Fibroblast of skin of abdomen (primary cell): ENCODE data around the gene LYAR.
A peak's percentile ranks its signal among the peaks of the same experiment; 100 is the strongest.

ENCODE experiments used
- DNase-seq: peaks from one replicate; pipeline ENCODE4 v3.0.0-alpha.2; 2013

The LYAR gene

DNA sequence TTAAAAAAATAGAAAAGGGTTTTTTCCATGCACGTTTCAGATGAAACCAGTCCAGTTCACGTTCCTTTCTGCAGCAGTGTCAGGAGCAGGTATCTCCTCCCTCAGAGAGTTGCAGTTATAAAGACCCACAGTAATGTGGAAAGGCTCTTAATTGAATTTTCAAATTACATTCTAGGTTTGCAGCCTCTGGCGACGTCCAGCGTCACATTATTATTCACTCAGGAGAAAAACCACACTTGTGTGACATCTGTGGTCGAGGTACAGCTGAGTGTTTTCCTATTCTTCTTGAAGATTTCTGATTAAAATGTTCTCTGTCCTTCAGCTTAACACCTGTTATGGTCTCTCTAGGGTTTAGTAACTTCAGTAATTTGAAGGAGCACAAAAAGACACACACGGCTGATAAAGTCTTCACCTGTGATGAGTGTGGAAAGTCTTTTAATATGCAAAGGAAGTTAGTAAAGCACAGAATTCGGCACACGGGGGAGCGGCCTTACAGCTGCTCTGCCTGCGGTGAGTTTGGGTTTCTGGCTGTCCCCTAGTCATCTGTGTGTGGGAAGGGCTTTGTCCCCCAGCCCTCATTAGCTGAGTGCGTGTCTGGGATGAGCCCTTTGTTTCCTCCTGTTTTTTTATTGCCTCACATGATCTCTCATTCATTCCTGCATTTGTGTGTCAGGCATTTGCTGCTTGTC, 25.7 kb upstream of the LYAR start:
- no peak for DNase-seq

DNA sequence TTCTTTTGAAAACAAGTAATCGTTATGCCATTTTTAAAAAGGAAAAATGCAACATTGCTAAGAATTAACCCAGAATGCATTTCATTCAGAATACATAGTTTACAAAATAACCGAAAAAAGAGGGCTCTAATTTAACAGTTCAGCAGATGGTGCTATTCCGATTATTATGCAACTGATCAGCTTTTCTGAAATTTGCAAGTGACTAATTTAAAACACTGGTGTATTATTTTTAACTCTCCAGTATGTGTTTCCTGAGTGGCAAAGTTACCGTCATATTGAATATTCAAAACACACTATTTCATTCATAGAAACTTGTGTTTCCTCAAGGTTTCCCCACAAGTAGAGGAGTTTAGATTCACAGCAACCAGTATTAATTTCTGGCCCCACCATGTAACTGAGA, 21.2 kb upstream of the LYAR start:
- no peak for DNase-seq

DNA sequence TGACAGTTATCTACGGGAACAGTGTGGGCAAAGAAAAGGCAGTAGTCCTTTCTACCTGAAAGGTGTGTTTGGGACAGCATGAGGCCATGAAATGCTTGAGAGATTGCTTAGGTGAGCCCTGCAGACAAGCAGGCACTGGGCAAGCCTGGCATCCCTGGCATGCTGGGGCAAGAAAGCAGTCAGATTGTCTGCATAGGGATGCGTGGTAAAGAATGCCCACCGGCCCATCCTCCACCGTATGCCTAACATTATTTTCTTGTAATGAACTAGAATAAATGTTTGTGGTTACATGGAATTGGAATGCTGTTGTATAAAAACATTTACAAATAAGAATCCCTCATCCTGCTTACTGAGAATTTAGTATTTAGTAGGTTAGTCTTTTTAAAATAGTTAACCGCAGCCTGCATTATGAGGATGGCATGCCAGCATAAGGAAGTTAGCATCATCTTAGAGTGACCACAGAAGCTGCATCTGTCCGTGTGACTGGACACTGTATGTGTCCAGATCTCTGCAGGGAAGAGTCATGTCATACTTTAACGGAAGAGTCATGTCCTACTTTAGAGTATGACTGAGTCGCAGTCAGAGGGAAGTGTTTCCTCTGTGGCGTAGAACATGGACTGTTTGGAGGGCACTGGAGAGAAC, 19.0 kb upstream of the LYAR start:
- peak; percentile 29 for DNase-seq

DNA sequence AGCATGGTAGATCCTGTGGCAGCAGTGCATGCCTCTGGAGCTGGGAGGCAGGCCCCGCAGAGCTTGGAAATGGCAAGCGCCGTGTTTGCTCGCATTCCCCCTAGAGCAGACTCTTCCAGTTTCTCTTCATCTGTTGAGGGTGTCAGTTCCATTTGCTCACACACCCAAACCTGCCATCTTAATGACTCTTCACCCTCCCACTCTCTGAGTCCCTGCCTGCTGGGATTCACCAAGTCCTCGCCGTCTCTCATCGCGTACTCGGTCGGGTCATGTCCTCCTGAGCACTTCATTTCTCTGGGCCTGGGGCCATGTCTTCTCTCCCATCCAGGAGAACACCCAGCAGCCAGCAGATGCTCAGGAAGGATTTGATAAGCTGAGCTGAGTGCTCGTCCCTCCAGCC, 17.0 kb upstream of the LYAR start:
- DNase-seq, result no peak

DNA sequence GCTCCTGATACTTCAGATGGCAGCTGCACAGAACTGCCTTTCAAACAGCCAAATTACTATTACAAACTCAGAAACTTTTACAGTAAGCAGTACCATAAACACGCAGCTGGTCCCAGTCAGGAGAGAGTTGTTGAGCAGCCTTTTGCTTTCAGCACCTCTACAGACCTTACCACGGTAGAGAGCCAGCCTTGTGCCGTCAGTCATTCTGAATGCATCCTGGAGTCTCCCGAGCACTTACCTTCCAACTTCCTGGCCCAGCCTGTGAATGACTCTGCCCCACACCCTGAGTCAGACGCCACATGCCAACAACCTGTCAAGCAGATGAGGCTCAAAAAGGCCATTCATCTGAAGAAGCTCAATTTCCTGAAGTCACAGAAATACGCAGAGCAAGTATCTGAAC, 12.5 kb upstream of the LYAR start:
- DNase-seq, result no peak

DNA sequence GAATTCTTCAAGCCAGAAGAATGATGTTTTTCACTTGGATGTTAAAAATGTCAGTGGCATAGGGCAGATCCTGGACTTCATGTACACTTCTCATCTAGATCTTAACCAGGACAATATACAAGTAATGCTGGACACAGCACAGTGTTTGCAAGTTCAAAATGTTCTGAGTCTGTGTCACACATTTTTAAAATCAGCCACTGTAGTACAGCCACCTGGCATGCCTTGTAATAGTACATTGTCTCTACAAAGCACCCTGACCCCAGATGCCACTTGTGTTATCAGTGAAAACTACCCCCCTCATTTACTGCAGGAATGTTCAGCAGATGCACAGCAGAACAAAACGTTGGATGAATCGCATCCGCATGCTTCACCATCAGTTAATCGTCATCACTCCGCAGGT, 12.0 kb upstream of the LYAR start:
- DNase-seq, result no peak

DNA sequence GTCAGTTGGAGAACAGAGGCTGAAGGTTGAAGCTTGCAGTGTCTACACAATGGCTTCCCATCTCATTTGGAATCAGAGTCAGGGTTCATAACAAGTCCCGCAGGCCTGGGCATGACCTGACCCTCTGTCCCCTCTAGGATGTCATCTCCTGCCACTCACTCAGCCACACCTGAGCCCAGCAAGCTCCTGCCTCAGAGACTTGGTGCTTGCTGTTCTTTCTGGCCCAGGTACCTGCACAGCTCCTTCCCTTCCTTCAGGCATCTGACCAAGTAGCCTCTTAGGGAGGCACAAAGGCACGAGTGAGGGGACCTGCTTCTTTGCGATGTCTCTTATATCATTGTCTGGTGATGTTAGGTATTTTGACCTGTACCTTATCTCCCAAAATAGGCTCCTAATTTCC, 9.1 kb upstream of the LYAR start:
- DNase-seq, result no peak

DNA sequence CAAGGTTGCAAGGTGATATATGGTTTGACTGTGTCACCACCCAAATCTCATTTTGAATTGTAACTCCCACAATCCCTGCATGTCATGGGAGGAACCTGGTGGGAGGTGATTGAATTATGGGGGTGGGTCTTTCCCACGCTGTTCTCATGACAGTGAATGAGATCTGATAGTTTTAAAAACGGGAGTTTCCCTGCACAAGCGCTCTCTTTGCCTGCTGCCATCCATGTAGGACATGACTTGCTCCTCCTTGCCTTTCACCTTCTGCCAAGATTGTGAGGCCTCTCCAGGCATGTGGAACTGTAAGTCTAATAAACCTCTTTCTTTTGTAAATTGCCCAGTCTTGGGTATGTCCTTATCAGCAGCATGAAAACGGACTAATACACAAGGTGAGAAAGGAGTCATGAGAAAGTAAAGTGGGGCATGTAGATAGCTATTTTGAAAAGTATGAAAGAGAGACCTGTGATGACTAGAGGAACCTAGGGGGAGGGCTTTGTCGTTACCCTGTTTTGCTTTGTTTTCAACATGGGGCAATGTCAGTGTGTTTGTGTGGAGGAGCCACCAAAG, 6.4 kb upstream of the LYAR start:
- no peak for DNase-seq

DNA sequence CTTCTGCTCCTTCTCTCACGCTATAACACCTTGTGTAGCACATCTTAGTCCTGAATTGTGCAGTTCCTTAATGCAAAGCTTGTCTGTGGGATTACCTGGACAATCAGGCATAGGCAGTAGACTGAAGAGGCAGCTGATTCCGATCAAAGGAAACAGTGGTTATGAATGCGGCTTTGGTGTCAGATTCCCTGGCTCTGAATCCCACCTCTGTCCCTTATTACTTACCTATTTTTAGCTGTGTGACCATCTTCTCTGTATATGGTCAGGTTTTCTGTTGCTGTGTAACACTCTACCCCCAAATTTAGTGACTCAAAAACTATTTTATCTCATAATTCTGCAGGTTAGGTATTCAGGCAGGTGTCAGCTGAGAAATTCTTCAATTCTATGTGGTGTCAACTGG, 3.3 kb upstream of the LYAR start:
- no peak for DNase-seq

DNA sequence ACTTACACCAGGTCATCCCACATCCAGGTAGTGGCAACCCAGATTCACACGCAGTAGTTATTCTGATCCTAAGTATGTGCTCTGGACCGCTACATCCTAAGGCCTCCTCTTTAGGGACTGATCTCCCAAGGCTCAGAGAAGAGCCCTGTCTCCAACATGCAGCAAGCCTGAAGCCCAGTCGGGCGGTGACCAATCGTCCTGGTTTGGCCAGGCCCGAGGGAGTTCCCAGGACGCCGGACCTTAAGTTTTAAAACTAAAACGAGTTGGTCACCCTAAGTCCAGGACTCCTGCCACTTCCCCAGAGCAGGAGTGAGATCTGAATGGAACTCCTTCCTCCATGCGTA, 385 bp downstream of the LYAR start:
- peak; percentile 5 for DNase-seq

DNA sequence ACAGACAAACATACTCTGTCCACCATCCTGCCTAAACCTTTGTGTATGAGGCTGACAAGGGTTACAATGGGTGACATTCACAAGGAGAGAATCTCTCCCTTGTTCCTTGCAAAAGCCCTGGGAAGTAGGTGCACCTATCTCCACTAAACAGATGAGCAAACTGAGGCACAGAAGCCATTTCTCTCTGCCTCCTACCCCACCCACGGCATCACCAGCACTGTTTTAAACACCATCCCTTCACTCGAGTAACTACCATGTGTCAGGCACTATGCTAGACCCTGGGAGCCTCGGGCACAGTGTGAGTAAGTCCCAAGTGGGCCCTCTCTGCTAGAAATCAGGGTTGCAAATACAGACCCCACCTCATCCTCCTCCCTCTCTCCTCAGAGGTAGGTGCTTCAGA, 899 bp downstream of the LYAR start:
- DNase-seq, result no peak

DNA sequence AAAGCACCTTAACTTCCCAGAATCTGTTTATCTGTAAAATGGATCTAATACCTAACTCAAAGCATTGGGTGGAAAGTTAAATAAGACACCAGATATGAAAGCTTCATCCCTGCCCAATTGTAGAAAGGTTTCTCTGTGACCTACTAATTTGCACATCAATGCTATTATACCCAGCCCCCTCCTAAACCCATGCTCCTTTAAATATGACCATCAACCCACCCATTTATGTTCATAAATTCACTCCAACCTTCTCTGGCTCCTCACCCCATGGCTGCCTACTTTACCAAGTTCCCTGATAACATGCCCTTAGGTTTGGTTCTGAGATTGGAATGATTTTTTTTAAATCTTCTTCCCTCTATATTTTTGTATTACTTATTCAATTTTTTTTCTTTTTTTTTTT, 1.9 kb downstream of the LYAR start:
- DNase-seq, result no peak

DNA sequence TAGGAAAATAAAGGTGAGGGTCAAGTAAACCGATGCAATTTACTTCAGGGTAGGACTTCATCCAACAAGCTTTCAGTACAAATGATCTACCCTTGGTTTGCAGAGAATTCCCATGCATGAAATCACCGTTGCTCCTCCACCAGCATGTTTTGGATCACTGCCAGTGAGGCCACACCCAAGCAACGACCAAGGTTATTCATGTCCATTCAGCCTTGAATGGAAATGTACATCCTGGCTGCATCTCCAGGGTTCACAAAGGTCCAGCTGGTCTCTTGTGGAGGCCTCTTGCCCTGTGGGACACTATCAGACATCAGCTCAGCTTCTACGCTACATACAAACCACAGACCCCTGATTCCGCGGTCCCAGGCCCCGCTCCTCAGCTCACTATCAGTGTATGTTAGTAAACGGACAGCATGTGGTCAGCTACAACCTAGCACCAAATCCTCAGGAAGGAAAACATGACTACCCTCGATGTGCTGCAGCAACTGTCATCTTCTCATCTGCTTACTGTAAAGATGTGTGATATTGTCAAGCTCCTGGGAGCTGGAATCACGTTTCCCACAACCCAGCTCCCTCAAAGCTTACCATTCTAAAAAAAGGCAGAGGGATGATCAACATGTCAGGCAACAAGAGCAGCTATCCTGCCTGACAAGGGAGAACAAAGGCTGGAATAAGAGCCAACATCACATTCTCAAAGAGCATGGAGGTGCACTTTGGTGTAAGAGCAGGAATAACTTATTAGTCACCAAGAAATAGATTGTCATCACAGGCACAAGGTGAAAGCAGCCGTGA, 4.9 kb downstream of the LYAR start:
- DNase-seq, result no peak

DNA sequence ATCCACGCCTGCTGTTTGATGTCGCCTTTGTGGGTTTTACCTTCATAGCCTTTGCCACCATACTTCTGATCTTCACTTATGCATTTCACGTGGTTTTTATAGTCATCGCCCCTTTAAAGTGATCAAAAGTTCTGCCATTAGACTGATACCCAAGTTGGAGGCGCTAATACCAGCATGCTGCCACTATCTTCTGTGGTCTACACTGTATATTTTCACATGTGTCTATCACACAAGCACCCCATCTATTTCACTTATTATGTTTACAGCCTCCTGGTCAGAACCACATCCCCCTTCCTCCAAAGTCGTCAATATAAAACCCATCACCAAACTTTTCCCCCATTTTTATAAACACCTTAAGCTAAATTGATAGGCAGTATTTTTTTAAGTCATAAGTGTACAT, 8.2 kb downstream of the LYAR start:
- DNase-seq, result no peak

DNA sequence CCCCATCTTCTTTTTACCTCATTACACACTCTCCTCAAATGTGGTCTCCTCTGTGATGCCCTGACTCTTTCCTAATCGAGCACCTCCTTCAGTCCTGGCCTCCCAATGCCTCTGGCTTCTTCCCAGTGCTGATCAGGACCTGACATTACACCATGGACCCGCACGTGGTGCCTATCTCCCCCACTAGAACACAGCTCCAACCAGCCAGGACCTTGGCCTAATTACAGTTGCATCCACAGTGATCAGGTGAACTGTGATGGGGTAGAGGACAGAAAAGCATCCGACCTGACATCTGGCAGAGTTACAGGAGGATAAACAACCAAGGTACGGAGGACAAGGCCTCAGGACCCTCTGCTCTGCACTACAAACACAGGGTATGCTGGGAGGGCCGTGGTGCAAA, 12.4 kb downstream of the LYAR start:
- no peak for DNase-seq

DNA sequence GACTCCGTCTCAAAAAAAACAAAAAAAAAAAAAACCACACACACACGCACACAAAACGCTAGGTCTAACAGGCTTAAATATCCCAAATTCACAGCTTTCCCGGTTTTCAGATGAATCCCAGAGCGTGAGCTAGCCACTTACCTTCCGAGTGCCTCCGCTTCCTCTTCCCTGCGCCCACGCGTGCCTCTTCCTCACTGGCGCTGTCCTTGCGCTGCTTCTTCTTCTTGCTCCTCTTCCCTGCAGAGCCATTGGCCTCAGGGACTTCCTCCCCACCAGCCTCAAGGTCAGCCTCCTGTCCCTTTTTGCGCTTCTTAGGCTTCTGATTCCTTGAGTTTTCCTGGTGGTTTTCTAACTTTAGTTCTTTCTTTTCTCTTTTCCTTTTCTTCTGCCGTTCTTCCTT, 15.7 kb downstream of the LYAR start:
- no peak for DNase-seq

DNA sequence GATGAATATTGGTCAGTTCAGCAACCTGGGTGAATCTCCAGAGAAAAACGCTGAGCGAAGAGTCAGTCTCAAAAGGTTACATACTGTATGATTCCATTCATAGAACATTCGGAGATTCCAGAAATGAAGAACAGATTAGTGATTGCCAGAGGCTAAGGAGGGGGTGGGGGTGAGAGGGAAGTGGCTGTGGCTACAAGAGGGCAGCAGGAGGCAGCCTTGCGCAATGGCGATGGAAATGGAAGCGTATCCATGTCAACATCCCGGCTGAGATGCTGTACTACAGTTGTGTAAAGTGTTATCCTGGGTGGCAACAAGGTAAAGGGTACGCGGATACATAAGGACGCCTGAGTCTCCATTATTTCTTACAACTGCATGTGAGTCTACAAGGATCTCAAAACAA, 18.0 kb downstream of the LYAR start:
- no peak for DNase-seq

DNA sequence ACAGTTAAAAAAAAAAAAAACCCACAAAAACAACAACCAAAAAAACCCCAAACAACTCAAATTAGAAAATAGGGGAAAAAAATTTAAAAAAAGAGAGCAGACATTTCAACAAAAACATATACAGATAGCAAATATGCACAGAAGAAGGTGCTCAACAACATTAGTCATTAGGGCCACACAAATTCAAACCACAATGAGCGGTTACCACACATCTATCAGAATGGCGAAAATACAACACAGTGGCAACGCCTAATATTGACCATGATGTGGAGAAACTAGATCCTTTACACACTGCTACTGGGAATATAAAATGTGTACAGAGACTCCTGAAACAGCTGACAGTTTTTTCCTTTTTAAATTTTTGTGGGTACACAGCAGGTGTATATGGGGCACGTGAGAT, 19.4 kb downstream of the LYAR start:
- DNase-seq, result no peak

DNA sequence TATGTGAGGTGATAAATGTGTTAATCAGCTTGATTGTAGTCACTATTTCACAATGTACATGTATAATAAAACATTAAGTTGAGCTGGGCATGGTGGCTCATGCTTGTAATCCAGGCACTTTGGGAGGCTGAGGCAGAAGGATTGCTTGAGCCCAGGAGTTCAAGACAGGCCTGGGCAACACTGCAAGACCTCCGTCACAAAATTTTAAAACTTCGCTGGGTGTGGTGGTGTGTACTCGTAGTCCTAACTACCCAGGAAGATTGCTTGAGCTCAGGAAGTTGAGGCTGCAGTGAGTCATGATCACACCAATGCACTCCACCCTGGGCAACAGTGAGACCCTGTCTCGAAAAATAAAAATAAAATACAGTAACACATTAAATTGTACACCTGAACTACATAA, 20.1 kb downstream of the LYAR start:
- DNase-seq, result no peak

DNA sequence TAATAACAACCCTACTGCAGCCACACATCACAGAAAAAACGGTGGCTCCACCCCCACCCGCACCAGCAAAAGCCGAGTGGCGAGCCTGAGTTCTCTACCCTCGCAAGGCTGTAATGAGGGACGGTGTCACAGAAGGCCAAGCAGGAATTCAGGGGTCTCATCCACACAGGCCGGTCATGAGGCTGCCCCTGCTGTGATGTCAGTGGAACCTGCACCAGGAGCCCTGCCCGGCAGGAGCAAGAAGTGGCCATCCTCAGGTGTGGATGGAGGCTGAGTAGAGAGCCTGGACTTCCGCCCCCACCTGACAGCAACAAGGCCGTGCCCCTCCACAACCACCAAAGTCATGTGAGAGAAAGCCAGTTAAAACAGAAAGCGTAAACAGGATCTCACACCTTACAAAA, 20.6 kb downstream of the LYAR start:
- no peak for DNase-seq

DNA sequence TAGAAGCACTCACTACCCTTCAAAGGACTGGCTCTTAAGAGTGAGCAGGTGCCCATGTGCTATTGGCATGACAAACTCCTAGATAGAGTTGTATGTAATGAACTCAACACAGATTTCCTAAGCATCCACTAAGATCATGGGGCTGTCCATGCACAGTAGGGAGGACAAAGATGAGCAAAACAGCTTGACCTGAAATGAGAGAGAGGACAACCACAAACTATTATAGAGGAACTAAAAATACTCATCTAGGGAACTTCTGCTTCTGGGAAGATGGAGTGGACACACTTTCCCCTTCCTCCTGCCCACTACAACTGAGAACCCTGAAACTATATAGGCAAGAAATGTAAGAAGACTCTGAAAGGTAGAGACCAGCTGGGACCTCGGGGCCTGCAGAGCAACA, 21.2 kb downstream of the LYAR start:
- DNase-seq, result no peak

DNA sequence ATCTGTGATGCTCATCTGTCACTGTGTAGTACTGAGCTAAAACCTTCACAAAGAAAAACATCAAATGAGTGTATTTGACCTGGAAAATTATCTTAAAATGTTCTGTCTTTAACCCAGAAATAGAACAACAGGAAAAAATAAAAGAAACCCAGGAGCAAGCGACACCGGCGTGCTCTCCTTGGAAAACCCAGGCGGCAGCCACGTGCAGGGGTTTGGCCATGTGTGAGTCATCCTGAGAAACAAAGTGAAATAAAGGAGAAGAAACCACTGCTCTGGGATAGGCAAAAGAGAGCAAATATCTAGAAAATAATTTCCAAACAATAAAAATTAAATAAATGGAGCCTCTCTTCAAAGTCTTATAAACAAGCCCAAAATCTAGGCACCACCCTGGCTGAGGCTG, 22.0 kb downstream of the LYAR start:
- no peak for DNase-seq

DNA sequence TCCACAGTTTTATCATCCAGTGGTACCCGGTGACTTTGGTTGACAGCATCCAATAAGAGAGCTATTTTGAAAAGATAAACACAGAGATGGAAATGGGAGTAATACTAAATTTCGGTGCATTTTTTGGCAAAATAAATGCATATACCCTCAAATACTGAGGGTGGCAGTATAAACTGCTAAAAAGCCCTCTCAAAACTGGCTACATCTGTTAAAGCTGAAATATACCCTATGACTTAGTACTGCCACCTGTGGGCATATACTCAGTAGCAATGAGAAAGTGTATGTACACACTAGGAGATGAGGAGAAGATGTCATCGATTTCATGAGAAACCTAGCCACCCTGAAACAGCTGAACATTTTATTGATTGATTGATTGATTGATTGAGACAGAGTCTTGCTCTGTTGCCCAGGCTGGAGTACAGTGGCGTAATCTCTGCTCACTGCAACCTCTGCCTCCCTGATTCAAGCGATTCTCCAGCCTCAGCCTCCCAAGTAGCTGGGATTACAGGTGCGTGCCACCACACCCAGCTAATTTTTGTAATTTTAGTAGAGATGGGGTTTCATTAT, 29.7 kb downstream of the LYAR start:
- DNase-seq, result peak; percentile 43
